Naive thymus-derived CD8-positive, alpha-beta T cell (primary cell): ENCODE data around the gene OLFML2A. TPM values are rescaled to one million over a fixed set of nuclear protein-coding genes. Genes with fewer than 3 reads are reported as not detected.

ENCODE experiments used
- polyA plus RNA-seq, 3 donors: library from polyadenylated mRNA; unstranded; fragments of 300-500 nt; fragmentation: Illumina TruSeq; gene quantifications; one replicate each; pipeline ENCODE4 v1.2.3, GENCODE V29; 2021
- total RNA-seq, 8 experiments: library from RNA in 2 of 8; stranded (reverse) in 2 of 8; gene quantifications; one replicate each; pipeline ENCODE4 v1.2.3 and lab custom pipeline; 2021 to 2026

The OLFML2A gene
- total and polyA plus RNA-seq, 5 experiments from 2014 or later = 0.05 TPM; not detected in 4

Other genes with a start within 250 kb of the OLFML2A start
- under 1 TPM in 1 of 2 experiments, not detected in 1; 0.05 TPM for gene NR6A1, start 5.8 kb upstream of the OLFML2A start, total RNA-seq
- not detected for gene NR6A1, start 5.8 kb upstream of the OLFML2A start, polyA plus RNA-seq
- gene WDR38, start 76.3 kb downstream of the OLFML2A start, total RNA-seq = not detected
- gene WDR38, start 76.3 kb downstream of the OLFML2A start, polyA plus RNA-seq = not detected
- gene RPL35, start 84.8 kb downstream of the OLFML2A start, total RNA-seq = 1,000 to 10,000 TPM; 1,561 to 1,669 TPM
- 1,000 to 10,000 TPM; 1,999 to 2,475 (median 2,297) TPM for gene RPL35, start 84.8 kb downstream of the OLFML2A start, polyA plus RNA-seq
- gene ARPC5L, start 85.0 kb downstream of the OLFML2A start, total RNA-seq = 10 to 100 TPM; 25.6 to 28.0 TPM
- gene ARPC5L, start 85.0 kb downstream of the OLFML2A start, polyA plus RNA-seq = 10 to 100 TPM; 37.5 to 70.4 (median 43.1) TPM
- 10 to 100 TPM; 28.4 to 31.1 TPM for gene GOLGA1, start 163.9 kb downstream of the OLFML2A start, total RNA-seq
- 1 to 10 TPM; 2.4 to 6.8 (median 6.8) TPM for gene GOLGA1, start 163.9 kb downstream of the OLFML2A start, polyA plus RNA-seq